ENCODE measurements around the gene RHOB. TPM values are rescaled to one million over a fixed set of nuclear protein-coding genes. Genes with fewer than 3 reads are reported as not detected.
A peak's percentile ranks its signal among the peaks of the same experiment; 100 is the strongest.

The RHOB gene
- total and polyA plus RNA-seq, 8 donors = 143 to 1,146 (median 424) TPM

GRCh38 chr2:20446255-20446916 is 488 bp upstream of the RHOB start:
- Histone ChIP-seq H3K27ac (peak overlapping the region; percentile 98 to 100 (median 99)), H3K27me3 (no peaks in the 10 kb centered on the region), H3K36me3 (peaks cover 0 to 22% (median 12%) of the 10 kb centered on the region in 4 donors), H3K9me3 (no peaks in the 10 kb centered on the region), H3K4me3 (peak overlapping the region; percentile 75 to 98 (median 90)), H3K4me1 (peaks cover 25 to 62% (median 42%) of the 10 kb centered on the region in 4 donors)
- DNase-seq = peak; percentile 27 to 53
- intact Hi-C loops (cut with DNase I; ENCODE audit: low total_unique reads) = loop anchor here (10.0 kb wide), 1 partner anchor 198 kb away; no protein-coding TSS in a partner anchor
- TF ChIP-seq EP300 (IDR thresholded peaks at IDR 0.05) = no peak
- TF ChIP-seq POLR2AphosphoS5 (IDR thresholded peaks at IDR 0.05) = no peak
- peak in 1 of 7 experiments; percentile 1 for TF ChIP-seq CTCF (IDR thresholded peaks at IDR 0.05)
- TF ChIP-seq POLR2A (IDR thresholded peaks at IDR 0.05) = no peak
- whole genome bisulfite sequencing, 5 donors = 4 to 10% (median 6%) methylated on average over 19 to 42 of the region's 42 CpGs

GRCh38 chr2:20447437-20448245 is 767 bp downstream of the RHOB start:
- WGBS, 5 donors = 1 to 3% (median 2%) methylated on average over 30 to 78 of the region's 78 CpGs

GRCh38 chr2:20448246-20448976 is 1.5 kb downstream of the RHOB start:
- H3K9me3 ChIP-seq = no peaks in the 10 kb centered on the region
- H3K4me1 ChIP-seq = peaks cover 24 to 65% (median 43%) of the 10 kb centered on the region in 4 donors
- peak; percentile 38 to 82 (median 80) for TF ChIP-seq POLR2AphosphoS5 (IDR thresholded peaks at IDR 0.05)
- no peak for TF ChIP-seq EP300 (IDR thresholded peaks at IDR 0.05)
- TF ChIP-seq POLR2A (IDR thresholded peaks at IDR 0.05) = peak in 1 of 4 donors; percentile 10
- no peak for TF ChIP-seq CTCF (IDR thresholded peaks at IDR 0.05)
- 12 to 32% (median 19%) methylated on average over 11 to 26 of the region's 26 CpGs for WGBS, 5 donors
- peaks cover 0 to 22% (median 12%) of the 10 kb centered on the region in 4 donors for H3K36me3 ChIP-seq
- DNase-seq = peak in 1 of 2 donors; percentile 36
- H3K27me3 ChIP-seq = no peaks in the 10 kb centered on the region
- intact Hi-C loops (cut with DNase I; ENCODE audit: low total_unique reads) = loop anchor here (10.0 kb wide), 1 partner anchor 196 kb away; no protein-coding TSS in a partner anchor
- H3K4me3 ChIP-seq = peak overlapping the region; percentile 75 to 98 (median 90)
- peak overlapping the region; percentile 92 to 100 (median 99) for H3K27ac ChIP-seq

More at GRCh38 chr2:20447437-20448245, 767 bp downstream of the RHOB start:
- TF ChIP-seq EP300 (IDR thresholded peaks at IDR 0.05) (peak; percentile 10), POLR2AphosphoS5 (IDR thresholded peaks at IDR 0.05) (peak; percentile 70 to 93 (median 91)), CTCF (IDR thresholded peaks at IDR 0.05) (peak in 1 of 7 experiments; percentile 14), POLR2A (IDR thresholded peaks at IDR 0.05) (peak in 2 of 4 donors; percentile 48 to 51)
- DNase-seq = peak; percentile 57 to 83
- no peaks in the 10 kb centered on the region for H3K9me3 ChIP-seq
- H3K4me3 ChIP-seq = peak overlapping the region; percentile 75 to 98 (median 90)
- H3K4me1 ChIP-seq = peaks cover 25 to 72% (median 46%) of the 10 kb centered on the region in 4 donors
- no peaks in the 10 kb centered on the region for H3K27me3 ChIP-seq
- intact Hi-C loops (cut with DNase I; ENCODE audit: low total_unique reads) = loop anchor here (10.0 kb wide), 1 partner anchor 197 kb away; no protein-coding TSS in a partner anchor
- peaks cover 0 to 22% (median 12%) of the 10 kb centered on the region in 4 donors for H3K36me3 ChIP-seq
- H3K27ac ChIP-seq = peak overlapping the region; percentile 92 to 100 (median 99)
